OCI-LY1 (cell line): Measurements from ENCODE around the gene RNF181.

Source experiments
- H2AFZ ChIP-seq: fragments of 200-600 bp; sonication (generic), shearing (Covaris generic); 2 replicates; pipeline ENCODE4 v1.6.0; 2014; ENCODE audit warnings: antibody characterized with exemption, mild to moderate bottlenecking, low read length
- H3F3A ChIP-seq: fragments of 200-600 bp; sonication (generic), shearing (Covaris generic); 2 replicates; pipeline ENCODE4 v1.6.0; 2014; ENCODE audit warnings: mild to moderate bottlenecking, antibody characterized with exemption, low read length, moderate library complexity; ENCODE audit not compliant: insufficient read depth
- H3K27ac ChIP-seq: fragments of 200-600 bp; sonication (generic); 2 replicates; pipeline ENCODE4 v1.5.1; 2014; ENCODE audit warnings: low read length, mixed run types, mild to moderate bottlenecking, low read depth; ENCODE audit not compliant: poor library complexity, severe bottlenecking
- H3K27me3 ChIP-seq: fragments of 200-600 bp; sonication (generic); 2 replicates; pipeline ENCODE4 v1.6.0; 2014; ENCODE audit warnings: antibody characterized with exemption, mild to moderate bottlenecking, low read length, moderate library complexity; ENCODE audit not compliant: insufficient read depth
- H3K36me3 ChIP-seq: fragments of 200-600 bp; sonication (generic); 2 replicates; pipeline ENCODE4 v1.6.1; 2014; ENCODE audit warnings: mild to moderate bottlenecking, antibody characterized with exemption, low read length, moderate library complexity, mixed read lengths; ENCODE audit not compliant: insufficient read depth
- H3K4me1 ChIP-seq: fragments of 200-600 bp; sonication (generic); 2 replicates; pipeline ENCODE4 v1.5.1; 2014; ENCODE audit warnings: mild to moderate bottlenecking, low read length, moderate library complexity; ENCODE audit not compliant: insufficient read depth, severe bottlenecking
- H3K4me2 ChIP-seq: fragments of 200-600 bp; sonication (generic), shearing (Covaris generic); 2 replicates; pipeline ENCODE4 v1.6.1; 2014; ENCODE audit warnings: low read length
- H3K4me3 ChIP-seq: fragments of 200-600 bp; sonication (generic); 2 replicates; pipeline ENCODE4 v1.5.1; 2014; ENCODE audit warnings: low read length, low read depth, mild to moderate bottlenecking, mixed read lengths; ENCODE audit not compliant: poor library complexity, severe bottlenecking
- H3K79me2 ChIP-seq: fragments of 200-600 bp; shearing (Covaris generic); 2 replicates; pipeline ENCODE4 v1.6.1; 2016; ENCODE audit warnings: mixed run types, low read length, mixed read lengths; ENCODE audit not compliant: insufficient read depth
- H3K9ac ChIP-seq: fragments of 200-600 bp; sonication (generic), shearing (Covaris generic); 2 replicates; pipeline ENCODE4 v1.6.1; 2014; ENCODE audit warnings: mild to moderate bottlenecking, low read length, mixed read lengths
- H3K9me2 ChIP-seq: fragments of 200-600 bp; sonication (generic), shearing (Covaris generic); 2 replicates; pipeline ENCODE4 v1.6.1; 2014; ENCODE audit warnings: low read depth, mild to moderate bottlenecking, low read length, mixed read lengths
- H3K9me3 ChIP-seq: fragments of 200-600 bp; shearing (Covaris generic); 2 replicates; pipeline ENCODE4 v1.6.1; 2014; ENCODE audit warnings: low read length, mixed read lengths
- H4K20me1 ChIP-seq: fragments of 200-600 bp; sonication (generic), shearing (Covaris generic); 2 replicates; pipeline ENCODE4 v1.6.0; 2016; ENCODE audit warnings: mild to moderate bottlenecking, low read length; ENCODE audit not compliant: insufficient read depth
- CTCF ChIP-seq: fragments of 200-600 bp; sonication (generic), shearing (Covaris generic); IDR thresholded peaks from 2 replicates; pipeline ENCODE4 v1.5.1; 2017; ENCODE audit warnings: mild to moderate bottlenecking, antibody characterized with exemption, low read length, moderate library complexity, mixed read lengths
- EZH2 ChIP-seq: fragments of 200-600 bp; sonication (generic), shearing (Covaris generic); IDR thresholded peaks from 2 replicates; pipeline ENCODE4 v1.8.0; 2017; ENCODE audit warnings: borderline replicate concordance, mixed run types, mild to moderate bottlenecking, antibody characterized with exemption, low read length, moderate library complexity, mixed read lengths

RNF181 gene

GRCh38 chr2:85566265-85566664 lies 29.3 kb upstream of the RNF181 start:
- Histone ChIP-seq H3K4me2 (no peak overlapping the region), H3K9me3 (no peaks in the 10 kb centered on the region), H3K36me3 (no peaks in the 10 kb centered on the region), H3K4me1 (peaks cover 11% of the 10 kb centered on the region), H4K20me1 (no peaks in the 10 kb centered on the region), H3K27me3 (no peaks in the 10 kb centered on the region), H3F3A (no peaks in the 10 kb centered on the region; the same call in 1 of the 2 replicates), H3K27ac (no peak overlapping the region), H3K9me2 (no peaks in the 10 kb centered on the region), H3K79me2 (no peaks in the 10 kb centered on the region), H3K9ac (no peak overlapping the region), H3K4me3 (no peak overlapping the region), H2AFZ (no peak overlapping the region)
- TF ChIP-seq CTCF, result no peak
- TF ChIP-seq EZH2, result no peak

- Histone ChIP-seq H3K4me2 (no peak overlapping the region), H3K9me3 (no peaks in the 10 kb centered on the region), H3F3A (no peaks in the 10 kb centered on the region)
Observed at GRCh38 chr2:85575739-85576138, 19.8 kb upstream of the RNF181 start.

GRCh38 chr2:85577063-85577385 lies 18.5 kb upstream of the RNF181 start:
- Histone ChIP-seq H3K4me2 (peak overlapping the region; percentile 96), H3K9me2 (no peaks in the 10 kb centered on the region), H3K79me2 (no peaks in the 10 kb centered on the region), H3K36me3 (peaks cover 26% of the 10 kb centered on the region), H3K27me3 (no peaks in the 10 kb centered on the region), H3K9ac (peak overlapping the region; percentile 73; the same call in 1 of the 2 replicates), H4K20me1 (no peaks in the 10 kb centered on the region), H3K27ac (no peak overlapping the region), H3K9me3 (no peaks in the 10 kb centered on the region), H3F3A (no peaks in the 10 kb centered on the region), H3K4me1 (peaks cover 27% of the 10 kb centered on the region), H3K4me3 (peak overlapping the region; percentile 71), H2AFZ (no peak overlapping the region)
- TF ChIP-seq CTCF (no peak), EZH2 (no peak)

More at GRCh38 chr2:85575739-85576138, 19.8 kb upstream of the RNF181 start:
- no peak for TF ChIP-seq CTCF
- TF ChIP-seq EZH2, result no peak
- H3K9ac ChIP-seq, result no peak overlapping the region
- H3K36me3 ChIP-seq, result peaks cover 14% of the 10 kb centered on the region; the same call in 1 of the 2 replicates
- no peaks in the 10 kb centered on the region for H3K9me2 ChIP-seq
- no peak overlapping the region for H3K4me3 ChIP-seq
- H3K79me2 ChIP-seq, result no peaks in the 10 kb centered on the region
- H3K27me3 ChIP-seq, result no peaks in the 10 kb centered on the region
- no peaks in the 10 kb centered on the region for H4K20me1 ChIP-seq
- H3K27ac ChIP-seq, result no peak overlapping the region
- no peak overlapping the region for H2AFZ ChIP-seq
- peaks cover 27% of the 10 kb centered on the region for H3K4me1 ChIP-seq
